ENCODE data around the gene CCDC154. TPM values are rescaled to one million over a fixed set of nuclear protein-coding genes. Genes with fewer than 3 reads are reported as not detected.

CCDC154 gene
- total RNA-seq, 2 experiments from 2014 or later: 0.85 to 1.1 TPM

DNA sequence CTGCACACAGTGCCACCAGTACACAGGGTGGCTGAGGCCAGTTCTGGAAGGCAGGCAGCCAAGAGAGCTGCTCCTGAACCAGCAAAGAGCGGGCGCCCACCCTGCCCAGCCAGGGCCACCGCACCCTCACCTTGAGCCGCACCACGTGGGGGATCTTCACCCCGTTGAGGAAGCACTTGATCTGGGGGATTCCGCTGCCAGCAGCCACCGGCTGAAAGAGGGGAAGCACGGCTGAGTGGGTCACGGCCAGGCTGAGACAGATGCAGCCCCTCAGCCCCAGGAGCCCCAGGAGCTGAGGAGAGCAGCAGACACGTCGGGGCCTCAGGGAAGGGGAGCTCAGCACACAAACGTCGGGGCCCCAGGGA lies 14.6 kb upstream of the CCDC154 start:
- Histone ChIP-seq H4K20me1 (ENCODE audit: insufficient read depth, low read length) (no peaks in the 10 kb centered on the region), H3K9me3 (ENCODE audit: low read length) (no peaks in the 10 kb centered on the region), H3K36me3 (ENCODE audit: insufficient read depth, low read length) (peaks cover 9% of the 10 kb centered on the region; the same call in 1 of the 2 replicates), H3K4me2 (ENCODE audit: low read length) (no peak overlapping the region), H3K79me2 (ENCODE audit: insufficient read depth, low read depth, low read length) (no peaks in the 10 kb centered on the region), H3K9me2 (ENCODE audit: insufficient read depth, low read length) (no peaks in the 10 kb centered on the region), H3K27ac (ENCODE audit: low read depth, low read length, poor library complexity, severe bottlenecking) (peak overlapping the region; percentile 34), H3K4me1 (ENCODE audit: insufficient read depth, low read length, poor library complexity, severe bottlenecking) (peaks cover 9% of the 10 kb centered on the region), H3K4me3 (ENCODE audit: low read depth, low read length, poor library complexity, severe bottlenecking) (no peak overlapping the region), H2AFZ (ENCODE audit: low read length) (no peak overlapping the region)
- no TSS peak for BruUV-seq (replicated peaks)
- intact Hi-C loops (cut with micrococcal nuclease; ENCODE audit: unreplicated experiment): no loop called here
- POLR2A ChIA-PET: no interaction called here
- DNase-seq (ENCODE audit: low spot score): peak; percentile 37
- CTCF ChIA-PET (ENCODE audit: unreplicated experiment): no interaction called here
- TF ChIP-seq EZH2phosphoT487 (IDR thresholded peaks at IDR 0.05; ENCODE audit: borderline replicate concordance, low read depth, low read length): no peak
- TF ChIP-seq, protein P1, sequence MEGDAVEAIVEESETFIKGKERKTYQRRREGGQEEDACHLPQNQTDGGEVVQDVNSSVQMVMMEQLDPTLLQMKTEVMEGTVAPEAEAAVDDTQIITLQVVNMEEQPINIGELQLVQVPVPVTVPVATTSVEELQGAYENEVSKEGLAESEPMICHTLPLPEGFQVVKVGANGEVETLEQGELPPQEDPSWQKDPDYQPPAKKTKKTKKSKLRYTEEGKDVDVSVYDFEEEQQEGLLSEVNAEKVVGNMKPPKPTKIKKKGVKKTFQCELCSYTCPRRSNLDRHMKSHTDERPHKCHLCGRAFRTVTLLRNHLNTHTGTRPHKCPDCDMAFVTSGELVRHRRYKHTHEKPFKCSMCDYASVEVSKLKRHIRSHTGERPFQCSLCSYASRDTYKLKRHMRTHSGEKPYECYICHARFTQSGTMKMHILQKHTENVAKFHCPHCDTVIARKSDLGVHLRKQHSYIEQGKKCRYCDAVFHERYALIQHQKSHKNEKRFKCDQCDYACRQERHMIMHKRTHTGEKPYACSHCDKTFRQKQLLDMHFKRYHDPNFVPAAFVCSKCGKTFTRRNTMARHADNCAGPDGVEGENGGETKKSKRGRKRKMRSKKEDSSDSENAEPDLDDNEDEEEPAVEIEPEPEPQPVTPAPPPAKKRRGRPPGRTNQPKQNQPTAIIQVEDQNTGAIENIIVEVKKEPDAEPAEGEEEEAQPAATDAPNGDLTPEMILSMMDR (conservative IDR thresholded peaks at IDR 0.05; ENCODE audit: low read length): no peak

GRCh38 chr16:1458336-1458976 lies 14.1 kb upstream of the CCDC154 start:
- H3K4me2 ChIP-seq (ENCODE audit: low read length): no peak overlapping the region
- no TSS peak for BruUV-seq (replicated peaks)
- H3K4me1 ChIP-seq (ENCODE audit: insufficient read depth, low read length, poor library complexity, severe bottlenecking): peaks cover 9% of the 10 kb centered on the region
- no peak overlapping the region for H3K4me3 ChIP-seq (ENCODE audit: low read depth, low read length, poor library complexity, severe bottlenecking)
- ChIA-PET CTCF (ENCODE audit: unreplicated experiment) (no interaction called here), POLR2A (no interaction called here)
- H3K9me3 ChIP-seq (ENCODE audit: low read length): no peaks in the 10 kb centered on the region
- TF ChIP-seq, protein P1 (conservative IDR thresholded peaks at IDR 0.05; ENCODE audit: low read length): no peak
- TF ChIP-seq EZH2phosphoT487 (IDR thresholded peaks at IDR 0.05; ENCODE audit: borderline replicate concordance, low read depth, low read length): no peak
- intact Hi-C loops (cut with micrococcal nuclease; ENCODE audit: unreplicated experiment): no loop called here
- no peak for DNase-seq (ENCODE audit: low spot score)
- no peaks in the 10 kb centered on the region for H3K9me2 ChIP-seq (ENCODE audit: insufficient read depth, low read length)
- no peak overlapping the region for H2AFZ ChIP-seq (ENCODE audit: low read length)
- H3K79me2 ChIP-seq (ENCODE audit: insufficient read depth, low read depth, low read length): no peaks in the 10 kb centered on the region
- H4K20me1 ChIP-seq (ENCODE audit: insufficient read depth, low read length): no peaks in the 10 kb centered on the region
- H3K27ac ChIP-seq (ENCODE audit: low read depth, low read length, poor library complexity, severe bottlenecking): peak overlapping the region; percentile 34
- peaks cover 9% of the 10 kb centered on the region; the same call in 1 of the 2 replicates for H3K36me3 ChIP-seq (ENCODE audit: insufficient read depth, low read length)

DNA sequence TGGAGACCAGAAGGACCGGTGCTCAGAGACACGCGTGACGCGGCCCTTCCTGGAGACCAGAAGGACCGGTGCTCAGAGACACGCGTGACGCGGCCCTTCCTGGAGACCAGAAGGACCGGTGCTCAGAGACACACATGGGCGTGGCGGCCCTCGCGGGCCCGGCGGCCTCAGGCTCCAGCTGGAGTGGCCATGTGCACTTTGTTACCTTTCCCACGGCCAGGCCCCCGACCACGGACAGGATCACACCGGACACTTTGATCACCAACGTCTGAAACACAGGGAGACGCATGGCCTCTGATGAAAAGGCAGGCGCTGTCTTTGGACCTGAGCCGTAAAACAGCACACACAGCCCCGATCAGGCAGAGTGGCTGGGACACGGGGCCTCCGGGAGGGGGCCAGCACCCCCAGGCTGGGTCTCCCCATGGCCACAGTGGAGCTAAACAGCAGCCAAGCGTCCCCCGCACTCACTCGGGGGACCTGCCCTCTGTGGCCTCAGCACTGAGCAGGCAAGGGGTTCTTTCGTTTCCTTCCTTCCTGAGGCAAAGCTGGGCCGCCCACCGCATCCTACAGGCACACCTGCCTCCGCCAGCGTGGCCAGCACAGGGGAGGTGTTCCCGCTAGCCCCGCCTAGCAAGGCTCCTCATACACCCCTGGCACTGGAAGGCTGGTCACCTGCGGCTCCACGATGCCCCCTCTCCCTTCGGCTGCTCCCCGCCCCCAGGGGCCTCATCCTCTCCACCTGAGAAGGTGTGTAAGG lies 13.3 kb upstream of the CCDC154 start:
- no peak for DNase-seq (ENCODE audit: low spot score)
- CTCF ChIA-PET (ENCODE audit: unreplicated experiment): no interaction called here
- no peak overlapping the region for H3K4me3 ChIP-seq (ENCODE audit: low read depth, low read length, poor library complexity, severe bottlenecking)
- no peak overlapping the region for H3K4me2 ChIP-seq (ENCODE audit: low read length)
- POLR2A ChIA-PET: no interaction called here
- intact Hi-C loops (cut with micrococcal nuclease; ENCODE audit: unreplicated experiment): no loop called here
- H3K27ac ChIP-seq (ENCODE audit: low read depth, low read length, poor library complexity, severe bottlenecking): no peak overlapping the region
- TF ChIP-seq, protein P1 (conservative IDR thresholded peaks at IDR 0.05; ENCODE audit: low read length): no peak
- no peak for TF ChIP-seq EZH2phosphoT487 (IDR thresholded peaks at IDR 0.05; ENCODE audit: borderline replicate concordance, low read depth, low read length)
- BruUV-seq (replicated peaks): no TSS peak
- H3K9me2 ChIP-seq (ENCODE audit: insufficient read depth, low read length): no peaks in the 10 kb centered on the region
- H3K79me2 ChIP-seq (ENCODE audit: insufficient read depth, low read depth, low read length): no peaks in the 10 kb centered on the region
- no peaks in the 10 kb centered on the region for H3K9me3 ChIP-seq (ENCODE audit: low read length)
- no peaks in the 10 kb centered on the region for H4K20me1 ChIP-seq (ENCODE audit: insufficient read depth, low read length)
- H3K36me3 ChIP-seq (ENCODE audit: insufficient read depth, low read length): peaks cover 9% of the 10 kb centered on the region; the same call in 1 of the 2 replicates
- H2AFZ ChIP-seq (ENCODE audit: low read length): no peak overlapping the region
- peaks cover 9% of the 10 kb centered on the region for H3K4me1 ChIP-seq (ENCODE audit: insufficient read depth, low read length, poor library complexity, severe bottlenecking)
